Muscle layer of colon (tissue), 2 donors: ENCODE measurements around the gene SLAMF9.

Experiments used
- H3K27ac ChIP-seq: one replicate; pipeline ENCODE4 v1.7.0; 2013; ENCODE audit warnings: low read depth, mild to moderate bottlenecking, low read length, moderate library complexity
- H3K27me3 ChIP-seq, 2 donors: one replicate each; pipeline ENCODE4 v1.7.0; 2013; ENCODE audit warnings: low read length in 2 of 2, mild to moderate bottlenecking in 2 of 2; ENCODE audit not compliant: insufficient read depth in 2 of 2, control insufficient read depth in 1 of 2
- H3K36me3 ChIP-seq: one replicate; pipeline ENCODE4 v1.7.0; 2013; ENCODE audit warnings: mild to moderate bottlenecking, low read length; ENCODE audit not compliant: insufficient read depth
- H3K4me1 ChIP-seq: one replicate; pipeline ENCODE4 v1.7.0; 2013; ENCODE audit warnings: mild to moderate bottlenecking, low read length; ENCODE audit not compliant: insufficient read depth
- H3K4me3 ChIP-seq, 2 donors: one replicate each; pipeline ENCODE4 v1.7.0; 2013; ENCODE audit warnings: low read length in 2 of 2, low read depth in 1 of 2, mild to moderate bottlenecking in 1 of 2, moderate library complexity in 1 of 2
- H3K9ac ChIP-seq: one replicate; pipeline ENCODE4 v1.7.0; 2013; ENCODE audit warnings: low read length
- H3K9me3 ChIP-seq: one replicate; pipeline ENCODE4 v1.7.0; 2013; ENCODE audit warnings: mild to moderate bottlenecking, low read length
- donor health status: abdominal sarcoma.
- donor health status: Adenocarcinoma of cecum.

The SLAMF9 gene

DNA sequence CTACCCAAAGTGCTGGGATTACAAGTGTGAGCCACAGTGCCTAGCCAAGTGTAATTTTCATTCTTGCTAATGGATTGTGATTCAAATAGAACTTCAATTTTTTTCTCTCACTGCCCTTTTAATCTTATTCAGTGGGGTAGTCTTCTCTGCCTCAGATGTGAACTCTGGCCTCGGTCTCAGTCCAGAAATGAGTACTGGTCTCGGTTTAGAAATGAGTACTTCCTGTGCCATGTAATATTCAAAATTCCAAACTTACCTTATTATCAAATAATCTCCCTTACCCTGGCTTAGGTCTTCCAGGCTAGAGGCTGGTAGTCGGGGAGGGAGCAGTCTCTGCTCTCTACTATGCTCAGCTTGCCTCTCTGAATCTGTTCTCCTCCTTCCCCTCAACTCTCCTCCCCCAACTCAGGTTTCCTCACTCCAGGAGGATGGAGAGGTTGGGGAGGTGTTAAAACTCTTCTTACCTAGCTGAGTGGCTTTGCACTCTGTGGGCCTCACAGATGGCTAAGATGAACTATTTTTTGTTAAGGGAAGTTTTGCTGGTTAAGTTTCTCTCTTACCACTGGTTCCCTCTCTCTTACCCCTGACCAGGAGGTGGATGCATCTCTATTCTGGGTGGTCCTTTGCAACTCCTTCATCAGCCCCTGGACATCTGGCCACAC lies 4.8 kb upstream of the SLAMF9 start:
- no peak overlapping the region for H3K4me3 ChIP-seq
- no peak overlapping the region for H3K9ac ChIP-seq
- no peaks in the 10 kb centered on the region for H3K27me3 ChIP-seq
- H3K27ac ChIP-seq, result no peak overlapping the region
- H3K36me3 ChIP-seq, result no peaks in the 10 kb centered on the region
- peaks cover 3% of the 10 kb centered on the region for H3K4me1 ChIP-seq
- no peaks in the 10 kb centered on the region for H3K9me3 ChIP-seq

DNA sequence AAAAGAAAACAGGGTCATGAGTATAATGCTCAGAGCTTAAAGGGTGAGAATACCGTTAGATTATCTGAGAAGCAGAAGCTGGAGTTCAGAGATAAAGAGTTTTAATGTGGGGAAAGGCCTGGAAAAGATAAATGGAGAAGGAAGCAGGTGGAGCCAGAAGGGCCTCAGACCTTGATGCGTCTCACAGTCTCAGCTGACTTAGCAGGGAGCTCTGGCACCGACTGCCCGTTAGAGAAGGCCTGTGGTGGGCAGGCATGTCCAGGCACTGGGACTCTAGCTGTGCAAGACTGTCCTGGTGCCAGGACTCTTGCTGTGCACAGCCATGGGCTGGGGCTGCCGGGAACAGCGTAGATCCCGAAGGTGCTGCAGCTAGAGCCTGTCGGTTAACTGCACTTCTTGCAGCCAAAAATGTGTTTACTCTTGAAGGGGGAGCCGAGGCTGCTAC lies 3.8 kb upstream of the SLAMF9 start:
- no peaks in the 10 kb centered on the region for H3K27me3 ChIP-seq
- no peak overlapping the region for H3K27ac ChIP-seq
- no peak overlapping the region for H3K9ac ChIP-seq
- H3K4me3 ChIP-seq, result no peak overlapping the region
- no peaks in the 10 kb centered on the region for H3K36me3 ChIP-seq
- H3K4me1 ChIP-seq, result peaks cover 3% of the 10 kb centered on the region
- H3K9me3 ChIP-seq, result no peaks in the 10 kb centered on the region

DNA sequence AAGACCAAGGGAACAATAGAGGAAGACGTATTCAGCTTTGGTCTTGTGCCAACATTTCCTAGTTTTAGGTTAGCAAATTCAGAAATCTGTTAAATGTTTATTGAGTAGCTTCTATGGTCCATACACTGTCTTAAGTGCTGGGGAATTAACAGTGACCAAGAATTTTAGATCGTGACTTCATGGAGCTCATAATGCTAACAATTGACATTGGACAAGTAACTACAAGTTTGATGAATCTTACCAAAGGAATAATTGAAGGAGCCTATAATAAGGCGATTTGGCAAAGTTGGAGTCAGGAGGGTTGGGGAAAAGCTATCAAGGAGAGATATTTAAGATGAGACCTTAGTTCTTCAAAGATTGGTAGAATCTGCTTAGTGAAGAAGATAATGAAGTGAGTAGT lies 1.4 kb upstream of the SLAMF9 start:
- no peak overlapping the region for H3K9ac ChIP-seq
- peaks cover 3% of the 10 kb centered on the region for H3K4me1 ChIP-seq
- H3K27me3 ChIP-seq, result no peaks in the 10 kb centered on the region
- no peaks in the 10 kb centered on the region for H3K9me3 ChIP-seq
- no peaks in the 10 kb centered on the region for H3K36me3 ChIP-seq
- H3K4me3 ChIP-seq, result no peak overlapping the region
- no peak overlapping the region for H3K27ac ChIP-seq

DNA sequence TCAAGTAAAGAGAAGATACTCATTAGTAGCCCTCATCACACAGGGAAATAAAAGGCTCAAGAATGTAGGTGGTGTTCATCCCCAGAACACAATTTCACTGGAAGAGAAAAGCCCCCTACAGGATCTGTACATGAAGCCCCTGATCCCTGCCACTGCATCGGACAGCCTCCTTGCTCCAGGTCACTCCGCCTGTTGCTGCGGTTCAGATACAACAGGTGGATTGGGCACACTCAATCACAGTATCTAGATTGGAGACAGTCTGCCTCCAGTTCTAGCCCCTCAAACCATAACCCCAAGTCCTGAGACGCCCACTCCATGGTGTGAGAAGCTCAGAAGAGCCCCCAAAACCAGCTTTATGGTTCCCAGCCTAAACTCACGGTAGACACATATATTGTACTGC lies 1.1 kb downstream of the SLAMF9 start:
- Histone ChIP-seq H3K4me1 (peaks cover 11% of the 10 kb centered on the region), H3K27me3 (no peaks in the 10 kb centered on the region), H3K9me3 (no peaks in the 10 kb centered on the region), H3K36me3 (no peaks in the 10 kb centered on the region), H3K9ac (no peak overlapping the region), H3K27ac (no peak overlapping the region), H3K4me3 (no peak overlapping the region)

DNA sequence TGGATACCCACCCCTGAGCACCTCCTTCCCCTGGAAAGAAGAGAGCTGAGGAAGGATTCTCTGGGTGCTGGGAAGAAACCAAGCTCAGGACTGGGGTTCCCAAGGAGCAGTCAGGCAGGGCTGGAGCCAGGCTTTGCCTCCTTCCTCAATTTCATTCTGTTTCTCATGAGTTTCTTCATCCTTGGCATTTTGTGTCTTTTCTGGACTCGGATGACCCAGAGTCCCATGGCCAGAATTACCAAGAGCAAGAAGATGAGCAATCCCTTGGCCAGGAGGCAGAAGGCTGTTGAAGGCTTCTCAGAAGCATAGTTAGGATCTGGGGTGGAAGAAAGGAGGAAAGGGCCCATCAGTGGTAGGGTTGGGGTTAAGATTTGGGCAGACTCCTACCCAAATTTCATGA lies 2.5 kb downstream of the SLAMF9 start:
- peaks cover 9% of the 10 kb centered on the region for H3K4me1 ChIP-seq
- no peaks in the 10 kb centered on the region for H3K36me3 ChIP-seq
- no peak overlapping the region for H3K4me3 ChIP-seq
- no peak overlapping the region for H3K27ac ChIP-seq
- H3K9me3 ChIP-seq, result no peaks in the 10 kb centered on the region
- H3K27me3 ChIP-seq, result no peaks in the 10 kb centered on the region
- no peak overlapping the region for H3K9ac ChIP-seq

DNA sequence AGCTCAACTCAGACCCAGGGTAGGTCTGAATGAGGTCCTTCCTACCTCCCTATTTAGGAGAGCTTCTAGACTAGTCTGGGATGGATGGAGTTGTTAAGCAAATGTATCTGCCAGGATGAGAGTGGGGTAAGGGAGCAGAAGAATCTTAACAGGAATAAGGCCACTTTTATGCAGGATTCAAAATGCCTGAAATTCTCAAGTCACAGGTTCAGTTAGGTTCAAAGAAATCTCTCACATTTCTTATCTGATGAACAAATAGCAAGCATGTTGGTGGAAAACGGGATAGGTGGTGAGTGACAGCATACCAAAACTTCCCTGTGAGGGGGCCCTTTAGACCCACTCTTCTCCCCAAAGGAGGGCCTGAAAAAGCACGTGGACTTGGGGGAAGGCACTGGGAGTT lies 3.0 kb downstream of the SLAMF9 start:
- Histone ChIP-seq H3K4me3 (no peak overlapping the region), H3K36me3 (no peaks in the 10 kb centered on the region), H3K9me3 (no peaks in the 10 kb centered on the region), H3K9ac (no peak overlapping the region), H3K27me3 (no peaks in the 10 kb centered on the region), H3K4me1 (peaks cover 9% of the 10 kb centered on the region), H3K27ac (no peak overlapping the region)

DNA sequence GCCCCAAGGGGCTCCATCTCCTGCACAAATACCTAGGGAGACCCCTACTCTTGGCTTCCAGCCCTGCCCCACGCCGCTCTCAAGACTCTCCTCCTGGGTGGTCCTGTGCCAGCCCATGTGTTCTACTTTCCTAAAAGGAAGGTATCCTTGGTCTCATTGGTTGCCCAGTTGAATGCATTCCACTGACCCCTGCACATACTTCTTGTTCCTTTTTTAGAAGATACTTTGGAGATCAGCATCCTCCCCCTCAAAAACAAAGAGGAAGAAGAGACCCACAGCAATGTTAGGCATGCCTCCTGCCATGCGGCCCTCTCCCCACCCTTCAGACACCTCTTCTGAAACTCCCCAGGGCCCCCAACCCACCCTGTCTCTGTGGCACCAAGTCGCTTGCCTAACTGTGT lies 4.1 kb downstream of the SLAMF9 start:
- H3K4me1 ChIP-seq, result peaks cover 13% of the 10 kb centered on the region
- no peak overlapping the region for H3K4me3 ChIP-seq
- H3K9me3 ChIP-seq, result no peaks in the 10 kb centered on the region
- H3K9ac ChIP-seq, result no peak overlapping the region
- no peaks in the 10 kb centered on the region for H3K27me3 ChIP-seq
- no peaks in the 10 kb centered on the region for H3K36me3 ChIP-seq
- H3K27ac ChIP-seq, result no peak overlapping the region

DNA sequence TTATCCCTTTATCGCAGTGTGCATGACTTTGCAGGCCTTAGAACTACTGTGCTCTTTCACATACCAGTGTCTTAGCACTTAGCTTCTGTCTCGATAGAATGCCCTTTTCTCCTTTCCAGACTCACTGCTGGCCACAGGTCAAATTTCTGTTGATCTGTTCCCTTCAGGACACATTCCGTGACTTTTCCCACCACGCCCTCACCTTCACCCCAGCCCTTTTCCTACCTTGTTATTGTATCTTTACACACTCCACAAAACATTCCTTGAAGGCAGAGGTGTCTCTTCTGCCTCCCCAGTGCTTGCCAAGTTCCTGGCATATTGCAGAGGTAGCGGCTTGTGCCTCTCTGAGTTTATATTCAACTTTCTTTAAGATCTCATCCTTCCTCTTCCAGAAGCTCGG lies 4.9 kb downstream of the SLAMF9 start:
- Histone ChIP-seq H3K4me1 (peaks cover 16% of the 10 kb centered on the region), H3K4me3 (no peak overlapping the region), H3K9ac (no peak overlapping the region), H3K27me3 (no peaks in the 10 kb centered on the region), H3K27ac (no peak overlapping the region), H3K36me3 (no peaks in the 10 kb centered on the region), H3K9me3 (no peaks in the 10 kb centered on the region)

DNA sequence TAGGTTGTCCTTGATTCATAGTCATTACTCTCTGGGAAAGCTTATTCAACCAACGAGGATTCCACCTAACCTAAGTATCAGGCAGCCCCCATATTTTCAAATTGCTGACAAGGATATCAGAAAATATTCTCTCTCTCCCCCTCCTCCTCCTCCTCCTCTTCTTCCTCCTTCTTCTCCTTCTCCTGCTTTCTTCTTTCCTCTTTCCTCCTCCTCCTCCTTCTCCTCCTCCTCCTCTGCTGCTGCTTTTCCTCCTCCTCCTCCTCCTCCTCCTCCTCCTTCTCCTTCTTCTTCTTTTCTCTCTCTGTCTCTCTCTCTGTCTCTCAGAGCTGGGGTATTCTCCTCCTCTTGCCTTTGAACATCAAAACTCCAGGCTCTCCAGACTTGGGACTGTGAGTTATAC lies 6.1 kb downstream of the SLAMF9 start:
- Histone ChIP-seq H3K36me3 (no peaks in the 10 kb centered on the region), H3K9me3 (no peaks in the 10 kb centered on the region), H3K9ac (no peak overlapping the region), H3K4me1 (peaks cover 16% of the 10 kb centered on the region), H3K4me3 (no peak overlapping the region), H3K27me3 (no peaks in the 10 kb centered on the region), H3K27ac (no peak overlapping the region)

DNA sequence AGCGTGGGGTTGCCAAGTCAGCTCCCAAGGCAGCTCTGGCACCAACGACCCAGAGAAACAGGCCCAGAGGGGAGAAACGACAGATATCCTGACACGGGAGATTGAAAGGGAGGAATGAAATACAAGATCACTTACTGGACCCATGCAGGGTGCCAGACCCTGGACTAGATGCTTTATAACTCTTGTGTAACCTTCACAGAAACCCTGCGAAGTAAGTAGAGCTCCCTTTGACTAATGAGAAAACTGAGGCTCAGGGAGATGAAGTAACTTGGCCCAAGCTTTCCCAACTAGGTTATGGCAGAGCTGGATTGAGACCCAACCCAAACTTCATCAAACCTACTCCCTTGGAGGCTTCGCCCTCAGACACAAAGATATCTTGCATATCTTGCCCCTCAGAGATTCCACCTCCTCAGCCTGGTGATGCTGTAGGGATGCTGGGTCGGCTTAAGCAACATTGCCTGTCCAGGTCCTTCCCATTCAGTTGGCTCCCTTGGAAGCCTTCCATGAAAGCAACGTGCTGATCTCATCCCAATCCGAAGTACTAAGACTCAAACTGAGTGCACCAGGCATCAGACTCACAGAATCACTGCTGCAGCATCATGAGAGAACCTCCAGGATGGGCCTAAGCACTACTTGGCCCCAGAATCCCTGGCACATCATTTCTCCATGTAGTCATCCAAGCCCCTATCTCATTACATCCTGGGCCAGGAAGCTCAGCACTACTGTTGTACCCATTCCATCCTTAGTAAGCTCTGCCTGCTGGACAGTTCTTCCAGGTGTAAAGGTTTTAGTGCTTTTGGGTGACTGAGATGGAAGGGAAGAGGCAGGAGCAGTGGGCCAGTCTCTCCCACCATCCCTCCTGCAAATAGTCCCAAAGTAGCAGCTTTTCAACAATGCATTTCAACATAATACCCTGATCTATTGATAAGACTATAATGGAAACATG lies 7.5 kb downstream of the SLAMF9 start:
- no peaks in the 10 kb centered on the region for H3K27me3 ChIP-seq
- H3K27ac ChIP-seq, result no peak overlapping the region
- H3K4me3 ChIP-seq, result peak overlapping the region in 1 of 2 donors; percentile 50
- peaks cover 16% of the 10 kb centered on the region for H3K4me1 ChIP-seq
- no peak overlapping the region for H3K9ac ChIP-seq
- no peaks in the 10 kb centered on the region for H3K9me3 ChIP-seq
- H3K36me3 ChIP-seq, result no peaks in the 10 kb centered on the region

DNA sequence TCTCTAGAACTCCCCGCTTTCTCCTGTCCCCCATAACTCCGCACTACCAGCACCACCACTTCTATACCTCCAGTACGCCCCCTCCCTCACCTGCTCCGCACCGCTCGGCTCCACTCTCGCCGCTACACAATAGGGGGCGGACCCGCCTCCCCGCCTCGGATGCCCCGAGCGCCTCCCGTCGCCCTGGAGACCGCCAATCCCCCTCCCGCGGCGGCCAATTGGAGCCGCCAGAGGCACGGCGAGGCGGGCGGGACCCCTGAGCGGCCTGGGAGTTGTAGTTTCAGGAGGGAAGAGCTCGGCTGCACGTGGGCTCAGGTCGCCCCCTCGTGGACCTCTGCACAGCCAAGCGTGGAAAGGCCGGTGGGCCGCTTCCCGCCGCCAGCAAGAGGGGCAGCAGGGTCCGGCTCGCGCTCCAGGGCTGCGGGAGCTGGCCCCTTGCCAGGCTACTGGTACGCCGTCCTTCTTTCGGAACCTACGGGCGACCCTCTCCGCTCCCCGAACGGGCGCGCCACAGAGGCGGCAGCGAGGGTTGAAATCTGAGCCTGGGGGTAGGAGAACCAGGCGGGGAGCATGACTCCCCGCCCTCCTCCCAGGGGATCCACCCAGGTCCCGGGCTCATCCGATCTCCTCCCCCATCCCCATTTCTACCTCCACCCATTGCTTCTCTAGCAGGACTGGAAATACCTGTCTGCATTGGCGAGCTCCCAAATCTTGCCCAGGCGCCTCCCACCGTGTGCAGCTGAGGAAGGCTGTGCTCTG lies 8.4 kb downstream of the SLAMF9 start, which contains the start of gene IGSF9:
IGSF9 (minus strand) TSS at position 131 of the 759 bp plus-strand sequence. CDS start 2,159 bp downstream, outside the sequence.
- H3K4me1 ChIP-seq, result peaks cover 16% of the 10 kb centered on the region
- peak within 1 kb of the TSS; percentile 50 for H3K4me3 ChIP-seq
- no peaks in the 10 kb centered on the region for H3K9me3 ChIP-seq
- H3K9ac ChIP-seq, result peak within 1 kb of the TSS; percentile 31
- H3K27me3 ChIP-seq, result no peaks in the 10 kb centered on the region
- no peaks in the 10 kb centered on the region for H3K36me3 ChIP-seq
- no peak within 1 kb of the TSS for H3K27ac ChIP-seq
